Bronchial epithelial cell (primary cell): ENCODE measurements around the gene ATE1. TPM values are rescaled to one million over a fixed set of nuclear protein-coding genes. Genes with fewer than 3 reads are reported as not detected.

ENCODE experiments used
- DNase-seq: peaks from one replicate; pipeline ENCODE4 v3.0.0-alpha.2; 2010; ENCODE audit warnings: low read depth
- FAIRE-seq: peaks from 2 replicates; lab custom pipeline; 2011; peaks lifted over from hg19 to GRCh38; lab: Jason Lieb, UNC
- H3K27me3 ChIP-seq: 2 replicates; pipeline ENCODE4 v1.5.1; 2011; ENCODE audit warnings: low read length; ENCODE audit not compliant: control insufficient read depth, insufficient read depth
- H3K36me3 ChIP-seq: 2 replicates; pipeline ENCODE4 v1.5.1; 2011; ENCODE audit warnings: low read length; ENCODE audit not compliant: control insufficient read depth, insufficient read depth
- H3K4me3 ChIP-seq: 2 replicates; pipeline ENCODE4 v1.5.1; 2011; ENCODE audit warnings: mild to moderate bottlenecking, low read depth, low read length, control low read depth
- CTCF ChIP-seq: IDR thresholded peaks from 2 replicates; pipeline ENCODE4 v1.5.1; 2011; ENCODE audit warnings: mild to moderate bottlenecking, moderate library complexity, low read length, control low read depth, inconsistent platforms; ENCODE audit not compliant: insufficient read depth, severe bottlenecking
- total RNA-seq: library from RNA; depleted of rRNA; stranded (reverse); fragments of >200 nt; gene quantifications from 2 replicates; pipeline ENCODE4 v1.2.1, GENCODE V29; 2014

Gene ATE1
- total RNA-seq, 1 donor from 2014 or later: 17.9 TPM

- DNase-seq: no peak
- Histone ChIP-seq H3K4me3 (no peak overlapping the region), H3K36me3 (peaks cover 6% of the 10 kb centered on the region), H3K27me3 (no peaks in the 10 kb centered on the region)
- no peak for FAIRE-seq
- no peak for TF ChIP-seq CTCF
Observed at GRCh38 chr10:121911421-121911697, 16.5 kb downstream of the ATE1 start.

DNA sequence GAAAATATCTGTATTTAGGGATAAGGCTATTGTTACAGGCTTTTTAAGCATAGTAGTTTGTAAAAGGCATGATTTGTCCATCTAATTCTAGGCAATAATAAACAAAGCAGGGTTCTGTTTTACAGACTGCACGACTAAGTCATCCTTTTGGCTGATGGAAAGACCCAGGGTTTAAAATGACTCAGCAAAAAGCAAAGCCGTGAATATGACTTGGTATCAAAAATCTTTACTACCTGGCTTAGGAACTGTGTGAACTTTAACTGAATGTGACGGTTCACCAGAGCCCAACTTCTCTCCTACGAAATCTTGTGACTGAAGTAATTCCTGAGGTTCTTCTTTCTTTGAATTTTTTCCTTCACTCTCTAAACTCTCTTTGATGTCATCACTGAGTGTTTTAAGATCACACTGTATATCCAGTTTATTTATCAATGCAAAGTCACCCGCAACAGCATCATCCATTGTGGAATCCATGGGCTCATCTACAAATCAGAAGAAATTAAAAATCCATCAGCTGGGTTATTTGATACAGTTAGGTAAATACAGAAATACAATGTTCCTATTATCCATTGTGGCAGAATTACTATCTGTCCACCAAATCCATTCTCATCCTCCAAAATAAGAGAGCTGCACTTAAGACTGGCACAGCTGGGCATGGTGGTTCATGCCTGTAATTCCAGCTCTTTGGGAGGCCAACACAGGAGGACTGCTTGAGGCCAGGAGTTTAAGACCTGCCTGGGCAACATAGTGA lies 17.0 kb downstream of the ATE1 start:
- Histone ChIP-seq H3K4me3 (no peak overlapping the region), H3K36me3 (peaks cover 6% of the 10 kb centered on the region), H3K27me3 (no peaks in the 10 kb centered on the region)
- no peak for TF ChIP-seq CTCF
- DNase-seq (no peak), FAIRE-seq (no peak)

DNA sequence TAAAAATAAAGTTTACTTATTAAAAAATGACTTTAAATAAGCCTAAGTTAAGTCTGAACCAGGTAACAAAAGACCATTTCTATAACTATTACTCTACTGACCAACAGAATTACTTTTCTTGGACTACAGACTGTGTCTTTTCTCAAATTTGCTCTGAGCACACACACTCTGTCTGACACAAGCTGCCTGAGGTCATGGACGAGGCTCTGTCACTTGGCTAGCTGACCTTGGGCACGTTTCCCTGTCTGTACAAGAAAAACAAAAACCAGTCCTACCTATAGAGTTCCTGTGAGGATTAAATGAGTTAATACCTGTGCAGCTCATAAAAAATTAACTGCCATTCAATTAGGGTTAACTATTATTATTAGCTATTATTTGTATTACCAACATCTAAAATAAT lies 22.9 kb downstream of the ATE1 start:
- Histone ChIP-seq H3K27me3 (no peaks in the 10 kb centered on the region), H3K36me3 (peaks cover 1% of the 10 kb centered on the region), H3K4me3 (no peak overlapping the region)
- DNase-seq (no peak), FAIRE-seq (no peak)
- TF ChIP-seq CTCF: no peak

DNA sequence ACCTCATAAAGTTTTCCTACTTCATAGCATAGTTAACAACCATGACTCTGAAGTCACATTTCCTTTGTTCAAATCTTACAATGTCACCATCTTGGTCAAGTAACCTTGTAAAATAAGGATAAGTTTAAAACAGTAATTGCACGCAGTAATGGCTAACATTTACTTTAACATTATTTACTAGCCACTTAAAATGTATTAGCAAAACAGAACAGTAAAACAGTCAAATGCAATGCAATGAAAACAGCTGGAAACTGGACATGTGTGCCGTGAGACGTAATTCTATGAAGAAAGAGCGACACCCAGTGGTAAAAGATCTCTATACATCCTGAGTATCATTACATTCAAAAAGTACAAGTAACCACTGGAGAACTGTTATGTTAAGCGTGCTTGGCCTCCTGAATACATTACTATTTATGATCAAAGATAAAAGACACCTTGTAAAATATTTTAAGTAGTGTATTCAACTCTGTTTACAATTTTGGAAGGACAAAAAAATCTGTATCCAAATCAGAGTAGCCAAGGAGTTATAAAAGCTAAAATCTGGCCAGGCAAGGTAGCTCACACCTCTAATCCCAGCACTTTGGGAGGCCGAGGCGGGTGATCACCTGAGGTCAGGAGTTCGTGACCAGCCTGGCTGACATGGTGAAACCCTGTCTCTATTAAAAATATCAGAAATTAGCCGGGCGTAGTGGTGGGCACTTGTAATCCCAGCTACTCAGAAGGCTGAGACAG lies 27.2 kb downstream of the ATE1 start:
- FAIRE-seq: no peak
- Histone ChIP-seq H3K36me3 (no peaks in the 10 kb centered on the region), H3K4me3 (no peak overlapping the region), H3K27me3 (no peaks in the 10 kb centered on the region)
- peak; percentile 70 for DNase-seq
- TF ChIP-seq CTCF: peak; percentile 58

- Histone ChIP-seq H3K4me3 (no peak overlapping the region), H3K36me3 (no peaks in the 10 kb centered on the region), H3K27me3 (no peaks in the 10 kb centered on the region)
- no peak for TF ChIP-seq CTCF
- DNase-seq: no peak
- no peak for FAIRE-seq
Observed at GRCh38 chr10:121899727-121900126, 28.1 kb downstream of the ATE1 start.
